DND-41 (cell line): ENCODE results near the gene ARHGAP24.

ENCODE experiments used
- ATAC-seq: fragments of 200-7000 bp; cut with Tn5 transposase; 3 replicates; pipeline ENCODE4 v1.9.1; 2021; ENCODE audit warnings: low read depth; ENCODE audit not compliant: insufficient read depth
- DNase-seq: peaks from one replicate; pipeline ENCODE4 v3.0.0-alpha.2; 2020
- H2AFZ ChIP-seq: 2 replicates; pipeline ENCODE4 v1.6.0; 2012; ENCODE audit warnings: low read depth, low read length
- H3K27ac ChIP-seq: 2 replicates; pipeline ENCODE4 v1.5.1; 2012; ENCODE audit warnings: low read length, inconsistent platforms
- H3K27me3 ChIP-seq: fragments of 200-600 bp; sonication (generic); 2 replicates; pipeline ENCODE4 v1.6.0; 2012; ENCODE audit warnings: low read length, mild to moderate bottlenecking, inconsistent platforms; ENCODE audit not compliant: insufficient read depth, poor library complexity
- H3K36me3 ChIP-seq: 2 replicates; pipeline ENCODE4 v1.5.1; 2012; ENCODE audit warnings: low read length, inconsistent platforms; ENCODE audit not compliant: insufficient read depth
- H3K4me1 ChIP-seq: 2 replicates; pipeline ENCODE4 v1.5.1; 2012; ENCODE audit warnings: mild to moderate bottlenecking, low read length; ENCODE audit not compliant: insufficient read depth
- H3K4me2 ChIP-seq: 2 replicates; pipeline ENCODE4 v1.6.0; 2012; ENCODE audit warnings: mild to moderate bottlenecking, moderate library complexity, low read length, inconsistent platforms; ENCODE audit not compliant: insufficient read depth
- H3K4me3 ChIP-seq, 2 experiments: fragments of 200-600 bp in 1 of 2; shearing (Covaris generic) in 1 of 2; 2 replicates each; pipeline ENCODE4 v1.5.1; 2012 to 2016; ENCODE audit warnings: inconsistent platforms in 2 of 2, low read length in 2 of 2, mild to moderate bottlenecking in 2 of 2, low read depth in 1 of 2, moderate library complexity in 1 of 2
- H3K79me2 ChIP-seq: 2 replicates; pipeline ENCODE4 v1.6.0; 2012; ENCODE audit warnings: low read length, inconsistent platforms; ENCODE audit not compliant: insufficient read depth
- H3K9ac ChIP-seq: 2 replicates; pipeline ENCODE4 v1.6.0; 2012; ENCODE audit warnings: low read depth, mild to moderate bottlenecking, inconsistent platforms, low read length, moderate library complexity
- H3K9me3 ChIP-seq: 2 replicates; pipeline ENCODE4 v1.5.1; 2012; ENCODE audit warnings: low read length, moderate library complexity, mild to moderate bottlenecking, inconsistent platforms; ENCODE audit not compliant: insufficient read depth, severe bottlenecking
- H4K20me1 ChIP-seq: 2 replicates; pipeline ENCODE4 v1.6.0; 2012; ENCODE audit warnings: low read length; ENCODE audit not compliant: insufficient read depth
- EZH2 ChIP-seq: IDR thresholded peaks from 3 replicates; pipeline ENCODE4 v1.6.1; 2012; ENCODE audit warnings: borderline replicate concordance, low read depth, mild to moderate bottlenecking, moderate library complexity, low read length, inconsistent platforms; ENCODE audit not compliant: severe bottlenecking
- TF ChIP-seq, protein P1 (sequence below): IDR thresholded peaks from 2 replicates; pipeline ENCODE4 v1.5.1; 2012; ENCODE audit warnings: borderline replicate concordance, low read length, moderate library complexity, mild to moderate bottlenecking; ENCODE audit not compliant: poor library complexity, severe bottlenecking; ENCODE audit errors: extremely low read depth

The ARHGAP24 gene

GRCh38 chr4:85831647-85832046, 356.7 kb downstream of the ARHGAP24 start:
- Histone ChIP-seq H3K27me3 (no peaks in the 10 kb centered on the region), H3K9me3 (no peaks in the 10 kb centered on the region), H3K36me3 (no peaks in the 10 kb centered on the region), H3K4me3 (no peak overlapping the region), H3K79me2 (no peaks in the 10 kb centered on the region), H2AFZ (no peak overlapping the region), H3K4me2 (no peak overlapping the region), H3K4me1 (no peaks in the 10 kb centered on the region), H3K9ac (no peak overlapping the region), H3K27ac (no peak overlapping the region), H4K20me1 (no peaks in the 10 kb centered on the region)
- DNase-seq (no peak), ATAC-seq (no peak)
- no peak for TF ChIP-seq EZH2
- TF ChIP-seq, protein P1, sequence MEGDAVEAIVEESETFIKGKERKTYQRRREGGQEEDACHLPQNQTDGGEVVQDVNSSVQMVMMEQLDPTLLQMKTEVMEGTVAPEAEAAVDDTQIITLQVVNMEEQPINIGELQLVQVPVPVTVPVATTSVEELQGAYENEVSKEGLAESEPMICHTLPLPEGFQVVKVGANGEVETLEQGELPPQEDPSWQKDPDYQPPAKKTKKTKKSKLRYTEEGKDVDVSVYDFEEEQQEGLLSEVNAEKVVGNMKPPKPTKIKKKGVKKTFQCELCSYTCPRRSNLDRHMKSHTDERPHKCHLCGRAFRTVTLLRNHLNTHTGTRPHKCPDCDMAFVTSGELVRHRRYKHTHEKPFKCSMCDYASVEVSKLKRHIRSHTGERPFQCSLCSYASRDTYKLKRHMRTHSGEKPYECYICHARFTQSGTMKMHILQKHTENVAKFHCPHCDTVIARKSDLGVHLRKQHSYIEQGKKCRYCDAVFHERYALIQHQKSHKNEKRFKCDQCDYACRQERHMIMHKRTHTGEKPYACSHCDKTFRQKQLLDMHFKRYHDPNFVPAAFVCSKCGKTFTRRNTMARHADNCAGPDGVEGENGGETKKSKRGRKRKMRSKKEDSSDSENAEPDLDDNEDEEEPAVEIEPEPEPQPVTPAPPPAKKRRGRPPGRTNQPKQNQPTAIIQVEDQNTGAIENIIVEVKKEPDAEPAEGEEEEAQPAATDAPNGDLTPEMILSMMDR, result no peak

DNA sequence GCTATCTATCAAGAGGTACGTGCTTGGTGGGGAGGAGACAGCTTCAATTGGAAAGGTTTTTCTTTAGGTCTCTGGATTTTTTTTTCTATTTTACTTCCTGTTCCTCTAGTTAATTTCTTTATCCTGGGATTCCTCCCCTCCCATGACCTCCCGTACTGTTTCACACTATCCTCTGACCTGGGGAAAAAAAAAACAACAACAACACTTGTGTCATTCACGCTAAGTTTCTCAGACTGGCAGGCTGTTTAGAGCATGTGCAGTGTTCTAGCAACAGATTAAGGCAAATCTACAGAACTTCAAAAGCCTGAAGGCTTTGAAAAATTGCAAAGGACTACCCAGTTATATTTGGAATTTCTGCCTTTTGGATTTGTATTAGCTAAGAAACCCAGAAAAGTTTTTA, 358.4 kb downstream of the ARHGAP24 start:
- H3K79me2 ChIP-seq, result no peaks in the 10 kb centered on the region
- H3K27me3 ChIP-seq, result no peaks in the 10 kb centered on the region
- H3K4me3 ChIP-seq, result no peak overlapping the region
- no peak for DNase-seq
- TF ChIP-seq EZH2, result no peak
- TF ChIP-seq, protein P1, result no peak
- no peak overlapping the region for H3K4me2 ChIP-seq
- no peak for ATAC-seq
- H3K36me3 ChIP-seq, result no peaks in the 10 kb centered on the region
- no peak overlapping the region for H2AFZ ChIP-seq
- no peak overlapping the region for H3K27ac ChIP-seq
- no peak overlapping the region for H3K9ac ChIP-seq
- H3K9me3 ChIP-seq, result no peaks in the 10 kb centered on the region
- no peaks in the 10 kb centered on the region for H4K20me1 ChIP-seq
- no peaks in the 10 kb centered on the region for H3K4me1 ChIP-seq

GRCh38 chr4:85834934-85835333, 360.0 kb downstream of the ARHGAP24 start:
- Histone ChIP-seq H3K79me2 (no peaks in the 10 kb centered on the region), H3K4me3 (no peak overlapping the region), H3K9me3 (no peaks in the 10 kb centered on the region), H3K9ac (no peak overlapping the region), H3K27me3 (no peaks in the 10 kb centered on the region), H3K4me2 (no peak overlapping the region), H4K20me1 (no peaks in the 10 kb centered on the region), H3K27ac (no peak overlapping the region), H3K36me3 (no peaks in the 10 kb centered on the region), H3K4me1 (no peaks in the 10 kb centered on the region), H2AFZ (no peak overlapping the region)
- TF ChIP-seq, protein P1, result no peak
- TF ChIP-seq EZH2, result no peak
- DNase-seq (no peak), ATAC-seq (no peak)
